Right ventricle myocardium superior (tissue), 1 donor: ENCODE data around the gene CCL21. TPM values are rescaled to one million over a fixed set of nuclear protein-coding genes. Genes with fewer than 3 reads are reported as not detected.
"Not testable (repeated sequence)": the region's sequence is repeated elsewhere in the genome, so short reads cannot be mapped to it uniquely, and the experiment has no call there.

Experiments
- ATAC-seq: fragments of 200-7000 bp; cut with Tn5 transposase; one replicate; pipeline ENCODE4 v1.9.1; 2020; ENCODE audit warnings: mild to moderate bottlenecking; ENCODE audit not compliant: poor library complexity
- DNase-seq: peaks from one replicate; pipeline ENCODE4 v3.0.0-alpha.2; 2020
- intact Hi-C: fragments of 100-400 bp; cut with DNase I; formaldehyde crosslinking; loops from one replicate; pipeline ENCODE4 v1.11.2; 2022
- long read RNA-seq: library from polyadenylated mRNA; unstranded; transcript quantifications from one replicate; pipeline ENCODE4 v2.0.0, GENCODE V29; 2021
- total RNA-seq: library from RNA; stranded (reverse); fragmentation: NEBNext Ultra II Directional; extraction: Animal tissue kit (Norgen Biotek cat#: 25700); gene quantifications from one replicate; pipeline ENCODE4 v1.2.1, GENCODE V29; 2021
- donor health status: DM: no; HTN: yes; CAD: no; lungs with severe emphysema.

Gene CCL21
- total RNA-seq = 4.9 TPM
- long read RNA-seq = 0 reads

- intact Hi-C loops = no loop called here
- DNase-seq (peak; percentile 81), ATAC-seq (peak; percentile 93)
Measured at GRCh38 chr9:34710023-34710422, at the start of gene CCL21. Gene CCL21, minus strand, starts transcription at chr9:34710136. Its CDS starts 70 bp downstream, at chr9:34710066.

GRCh38 chr9:34759432-34760134 is 49.6 kb upstream of the CCL21 start:
- intact Hi-C loops = no loop called here
- DNase-seq (no peak), ATAC-seq (peak; percentile 73)

- DNase-seq, ATAC-seq, intact Hi-C loops: not testable (repeated sequence)
Measured at GRCh38 chr9:34750320-34750719, 40.4 kb upstream of the CCL21 start.

GRCh38 chr9:34746526-34746925 is 36.6 kb upstream of the CCL21 start:
- intact Hi-C loops = no loop called here
- DNase-seq (no peak), ATAC-seq (no peak)

GRCh38 chr9:34744295-34745221 is 34.6 kb upstream of the CCL21 start:
- DNase-seq = peak; percentile 54
- peak; percentile 65 for ATAC-seq
- intact Hi-C loops = no loop called here

GRCh38 chr9:34742710-34743109 is 32.8 kb upstream of the CCL21 start:
- intact Hi-C loops = no loop called here
- ATAC-seq (no peak), DNase-seq (no peak)

- DNase-seq = no peak
- no peak for ATAC-seq
- intact Hi-C loops = no loop called here
Measured at GRCh38 chr9:34741628-34742027, 31.7 kb upstream of the CCL21 start.

- DNase-seq, intact Hi-C loops, ATAC-seq: not testable (repeated sequence)
Measured at GRCh38 chr9:34740176-34740575, 30.2 kb upstream of the CCL21 start.

- DNase-seq (no peak), ATAC-seq (no peak)
- intact Hi-C loops = no loop called here
Measured at GRCh38 chr9:34737677-34738260, 27.8 kb upstream of the CCL21 start.

GRCh38 chr9:34734720-34735119 is 24.8 kb upstream of the CCL21 start:
- intact Hi-C loops = no loop called here
- no peak for ATAC-seq
- DNase-seq = no peak

GRCh38 chr9:34732886-34733285 is 22.9 kb upstream of the CCL21 start:
- intact Hi-C loops = no loop called here
- DNase-seq (no peak), ATAC-seq (no peak)

GRCh38 chr9:34732478-34732877 is 22.5 kb upstream of the CCL21 start:
- DNase-seq (no peak), ATAC-seq (no peak)
- intact Hi-C loops = no loop called here

GRCh38 chr9:34723141-34723540 is 13.2 kb upstream of the CCL21 start:
- DNase-seq (no peak), ATAC-seq (no peak)
- intact Hi-C loops = no loop called here

GRCh38 chr9:34719769-34720025 is 9.8 kb upstream of the CCL21 start:
- ATAC-seq, intact Hi-C loops, DNase-seq: not testable (repeated sequence)

- DNase-seq (no peak), ATAC-seq (no peak)
- intact Hi-C loops = no loop called here
Measured at GRCh38 chr9:34719021-34719768, 9.3 kb upstream of the CCL21 start.

GRCh38 chr9:34717996-34718614 is 8.2 kb upstream of the CCL21 start:
- ATAC-seq = peak; percentile 36
- DNase-seq = no peak
- intact Hi-C loops = no loop called here

GRCh38 chr9:34716711-34717110 is 6.8 kb upstream of the CCL21 start:
- intact Hi-C loops = no loop called here
- DNase-seq (no peak), ATAC-seq (no peak)

- ATAC-seq = no peak
- intact Hi-C loops = no loop called here
- no peak for DNase-seq
Measured at GRCh38 chr9:34715639-34716215, 5.8 kb upstream of the CCL21 start.
